Hepatocyte (in vitro differentiated cells): ENCODE data around the gene CDC42EP1.

Experiments used
- CTCF ChIP-seq: fragments of 200-600 bp; sonication (generic); IDR thresholded peaks from 2 replicates; pipeline ENCODE4 v1.5.1; 2016; ENCODE audit warnings: antibody characterized with exemption, mild to moderate bottlenecking; ENCODE audit not compliant: poor library complexity
- EZH2 ChIP-seq: fragments of 200-600 bp; sonication (generic); IDR thresholded peaks from 2 replicates; pipeline ENCODE4 v1.6.1; 2016; ENCODE audit warnings: antibody characterized with exemption, mild to moderate bottlenecking, borderline replicate concordance
- EZH2phosphoT487 ChIP-seq: fragments of 200-600 bp; sonication (generic); IDR thresholded peaks from one replicate; pipeline ENCODE4 v1.6.1; 2018; ENCODE audit warnings: antibody characterized with exemption, mild to moderate bottlenecking, low read depth, moderate library complexity; ENCODE audit not compliant: unreplicated experiment, severe bottlenecking

- no peak for TF ChIP-seq CTCF
- TF ChIP-seq EZH2 = no peak
- no peak for TF ChIP-seq EZH2phosphoT487
These were observed 39.5 kb upstream of the CDC42EP1 start for GRCh38 chr22:37520776-37521191.
